Parathyroid adenoma (tissue), 2 donors: ENCODE measurements around the gene APBB2.

Experiments used
- H2AFZ ChIP-seq: fragments of 300-600 bp; sonication (generic); one replicate; pipeline ENCODE4 v1.7.0; 2017; ENCODE audit warnings: antibody characterized with exemption, mild to moderate bottlenecking
- H3K27ac ChIP-seq: fragments of 300-600 bp; sonication (generic); one replicate; pipeline ENCODE4 v1.7.0; 2017
- H3K27me3 ChIP-seq: fragments of 300-600 bp; sonication (generic); one replicate; pipeline ENCODE4 v1.7.0; 2017; ENCODE audit warnings: low read length; ENCODE audit not compliant: control insufficient read depth, insufficient read depth
- H3K36me3 ChIP-seq: fragments of 300-600 bp; sonication (generic); one replicate; pipeline ENCODE4 v1.7.0; 2017; ENCODE audit warnings: low read length; ENCODE audit not compliant: control insufficient read depth, insufficient read depth
- H3K4me1 ChIP-seq: fragments of 300-600 bp; sonication (generic); one replicate; pipeline ENCODE4 v1.7.0; 2017; ENCODE audit warnings: control low read depth
- H3K4me2 ChIP-seq: fragments of 300-600 bp; sonication (generic); one replicate; pipeline ENCODE4 v1.7.0; 2017; ENCODE audit warnings: low read length
- H3K4me3 ChIP-seq: fragments of 300-600 bp; sonication (generic); one replicate; pipeline ENCODE4 v1.7.0; 2017; ENCODE audit warnings: low read depth, low read length
- H3K79me2 ChIP-seq: fragments of 300-600 bp; sonication (generic); one replicate; pipeline ENCODE4 v1.7.0; 2017; ENCODE audit warnings: control low read depth
- H3K9ac ChIP-seq: fragments of 300-600 bp; sonication (generic); one replicate; pipeline ENCODE4 v1.7.0; 2017; ENCODE audit warnings: mild to moderate bottlenecking
- H3K9me3 ChIP-seq: fragments of 300-600 bp; sonication (generic); one replicate; pipeline ENCODE4 v1.7.0; 2017; ENCODE audit warnings: low read length; ENCODE audit not compliant: control insufficient read depth
- CTCF ChIP-seq: fragments of 300-600 bp; sonication (generic); IDR thresholded peaks from one replicate; pipeline ENCODE4 v1.7.0; 2017; ENCODE audit warnings: antibody characterized with exemption, mild to moderate bottlenecking
- donor health status: primary hyperparathyroidism.

Gene APBB2

GRCh38 chr4:41175794-41176193 lies 38.5 kb downstream of the APBB2 start:
- Histone ChIP-seq H3K79me2 (peaks cover 4% of the 10 kb centered on the region), H3K4me3 (no peak overlapping the region), H2AFZ (no peak overlapping the region), H3K4me2 (no peak overlapping the region), H3K36me3 (no peaks in the 10 kb centered on the region), H3K9ac (no peak overlapping the region), H3K27me3 (no peaks in the 10 kb centered on the region), H3K9me3 (no peaks in the 10 kb centered on the region), H3K27ac (no peak overlapping the region), H3K4me1 (peaks cover 2% of the 10 kb centered on the region)
- no peak for TF ChIP-seq CTCF

- H3K4me1 ChIP-seq = peaks cover 2% of the 10 kb centered on the region
- H3K27ac ChIP-seq = no peak overlapping the region
These were observed 39.9 kb downstream of the APBB2 start for GRCh38 chr4:41174444-41174843.

GRCh38 chr4:41172786-41173185 lies 41.6 kb downstream of the APBB2 start:
- Histone ChIP-seq H3K36me3 (no peaks in the 10 kb centered on the region), H3K27me3 (no peaks in the 10 kb centered on the region), H3K4me3 (no peak overlapping the region), H3K4me1 (no peaks in the 10 kb centered on the region), H3K79me2 (peaks cover 4% of the 10 kb centered on the region), H3K9ac (no peak overlapping the region), H3K9me3 (no peaks in the 10 kb centered on the region), H3K4me2 (no peak overlapping the region), H2AFZ (no peak overlapping the region), H3K27ac (no peak overlapping the region)
- TF ChIP-seq CTCF = no peak

More at GRCh38 chr4:41174444-41174843, 39.9 kb downstream of the APBB2 start:
- Histone ChIP-seq H3K4me3 (no peak overlapping the region), H3K36me3 (no peaks in the 10 kb centered on the region), H3K9ac (no peak overlapping the region), H3K9me3 (no peaks in the 10 kb centered on the region), H3K4me2 (no peak overlapping the region), H2AFZ (no peak overlapping the region), H3K27me3 (no peaks in the 10 kb centered on the region), H3K79me2 (peaks cover 4% of the 10 kb centered on the region)
- no peak for TF ChIP-seq CTCF

GRCh38 chr4:41169256-41169800 lies 45.0 kb downstream of the APBB2 start:
- Histone ChIP-seq H2AFZ (no peak overlapping the region), H3K9me3 (no peaks in the 10 kb centered on the region), H3K9ac (no peak overlapping the region), H3K27me3 (no peaks in the 10 kb centered on the region), H3K4me3 (no peak overlapping the region), H3K27ac (no peak overlapping the region), H3K79me2 (peaks cover 8% of the 10 kb centered on the region), H3K4me2 (no peak overlapping the region), H3K36me3 (no peaks in the 10 kb centered on the region), H3K4me1 (no peaks in the 10 kb centered on the region)
- no peak for TF ChIP-seq CTCF

- H3K4me3 ChIP-seq = no peak overlapping the region
- H3K4me2 ChIP-seq = no peak overlapping the region
- H2AFZ ChIP-seq = no peak overlapping the region
- H3K27me3 ChIP-seq = no peaks in the 10 kb centered on the region
- TF ChIP-seq CTCF = no peak
- H3K36me3 ChIP-seq = no peaks in the 10 kb centered on the region
- H3K4me1 ChIP-seq = no peaks in the 10 kb centered on the region
- no peak overlapping the region for H3K27ac ChIP-seq
- H3K79me2 ChIP-seq = peaks cover 6% of the 10 kb centered on the region
- H3K9ac ChIP-seq = no peak overlapping the region
- no peaks in the 10 kb centered on the region for H3K9me3 ChIP-seq
These were observed 47.2 kb downstream of the APBB2 start for GRCh38 chr4:41167191-41167590.
